ENCODE results near the gene B3GALT5.

- TF ChIP-seq EZH2phosphoT487 (IDR thresholded peaks at IDR 0.05; ENCODE audit: low read length) (no peak), EZH2 (optimal IDR thresholded peaks at IDR 0.05; ENCODE audit: low read depth, low read length) (no peak)
Observed at GRCh38 chr21:39625211-39625895, 12.6 kb downstream of the B3GALT5 start.

All from MM.1S (cell line).